HG03045 (cell line): ENCODE data around the gene SARS2.
"Not testable (repeated sequence)": the region's sequence is repeated elsewhere in the genome, so short reads cannot be mapped to it uniquely, and the experiment has no call there.

Experiments
- ATAC-seq: cut with Tn5 transposase; IDR thresholded peaks from one replicate; pipeline ENCODE4 v1.9.1; 2021; ENCODE audit warnings: mild to moderate bottlenecking, moderate library complexity; ENCODE audit not compliant: unreplicated experiment

SARS2 gene, protein sequence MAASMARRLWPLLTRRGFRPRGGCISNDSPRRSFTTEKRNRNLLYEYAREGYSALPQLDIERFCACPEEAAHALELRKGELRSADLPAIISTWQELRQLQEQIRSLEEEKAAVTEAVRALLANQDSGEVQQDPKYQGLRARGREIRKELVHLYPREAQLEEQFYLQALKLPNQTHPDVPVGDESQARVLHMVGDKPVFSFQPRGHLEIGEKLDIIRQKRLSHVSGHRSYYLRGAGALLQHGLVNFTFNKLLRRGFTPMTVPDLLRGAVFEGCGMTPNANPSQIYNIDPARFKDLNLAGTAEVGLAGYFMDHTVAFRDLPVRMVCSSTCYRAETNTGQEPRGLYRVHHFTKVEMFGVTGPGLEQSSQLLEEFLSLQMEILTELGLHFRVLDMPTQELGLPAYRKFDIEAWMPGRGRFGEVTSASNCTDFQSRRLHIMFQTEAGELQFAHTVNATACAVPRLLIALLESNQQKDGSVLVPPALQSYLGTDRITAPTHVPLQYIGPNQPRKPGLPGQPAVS

DNA sequence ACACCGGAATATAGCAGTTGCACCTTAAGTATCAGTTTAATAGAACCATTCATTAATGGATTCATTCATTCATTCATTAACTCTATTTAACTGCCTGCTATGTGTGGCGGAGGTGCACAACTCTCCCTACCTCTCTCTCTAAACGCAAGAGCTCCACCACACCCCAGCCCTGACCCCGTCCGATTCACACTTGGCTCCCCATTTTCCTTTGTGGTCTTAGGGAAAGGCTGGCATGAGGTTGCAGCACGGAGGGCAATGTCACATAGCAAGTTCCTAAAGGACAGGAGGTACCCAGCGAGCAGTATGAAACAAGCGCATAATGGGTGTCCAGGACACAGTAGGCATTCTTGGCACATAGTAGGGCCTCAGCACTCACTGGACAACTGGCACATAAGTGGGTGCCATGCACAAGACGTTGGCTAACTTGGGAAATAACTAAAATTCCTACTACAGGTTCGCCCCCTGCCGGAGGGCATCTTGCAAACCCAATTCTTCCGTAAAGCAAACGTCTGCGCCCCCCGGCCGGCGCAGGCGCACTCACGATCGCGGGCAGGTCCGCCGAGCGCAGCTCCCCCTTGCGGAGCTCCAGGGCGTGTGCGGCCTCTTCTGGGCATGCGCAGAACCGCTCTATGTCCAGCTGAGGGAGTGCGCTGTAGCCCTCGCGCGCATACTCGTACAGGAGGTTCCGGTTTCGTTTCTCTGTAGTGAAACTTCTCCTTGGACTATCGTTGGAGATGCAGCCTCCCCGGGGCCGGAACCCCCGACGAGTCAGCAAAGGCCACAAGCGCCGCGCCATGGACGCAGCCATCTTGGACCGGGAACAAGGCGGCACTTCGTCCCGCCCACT, at the start of gene SARS2:
Gene SARS2, minus strand, starts transcription at position 835 of the 847 bp plus-strand sequence. Its CDS starts 27 bp downstream, at position 808.
- ATAC-seq, result peak; percentile 67

- ATAC-seq, result no peak
Observed at GRCh38 chr19:38979812-38980211, 49.2 kb upstream of the SARS2 start.

- no peak for ATAC-seq
Observed at GRCh38 chr19:38978326-38978689, 47.7 kb upstream of the SARS2 start.

- no peak for ATAC-seq
Observed at GRCh38 chr19:38977445-38978325, 47.1 kb upstream of the SARS2 start.

GRCh38 chr19:38975861-38976271, 45.3 kb upstream of the SARS2 start:
- ATAC-seq, result no peak

- ATAC-seq, result no peak
Observed at GRCh38 chr19:38975214-38975860, 44.8 kb upstream of the SARS2 start, which contains the start of gene FBXO17. TSS of gene FBXO17 (minus strand) at chr19:38975742. CDS start at chr19:38950319, 25,423 bp downstream.

- no peak for ATAC-seq
Observed at GRCh38 chr19:38974624-38975213, 44.2 kb upstream of the SARS2 start.

GRCh38 chr19:38971672-38972071, 41.1 kb upstream of the SARS2 start:
- no peak for ATAC-seq

DNA sequence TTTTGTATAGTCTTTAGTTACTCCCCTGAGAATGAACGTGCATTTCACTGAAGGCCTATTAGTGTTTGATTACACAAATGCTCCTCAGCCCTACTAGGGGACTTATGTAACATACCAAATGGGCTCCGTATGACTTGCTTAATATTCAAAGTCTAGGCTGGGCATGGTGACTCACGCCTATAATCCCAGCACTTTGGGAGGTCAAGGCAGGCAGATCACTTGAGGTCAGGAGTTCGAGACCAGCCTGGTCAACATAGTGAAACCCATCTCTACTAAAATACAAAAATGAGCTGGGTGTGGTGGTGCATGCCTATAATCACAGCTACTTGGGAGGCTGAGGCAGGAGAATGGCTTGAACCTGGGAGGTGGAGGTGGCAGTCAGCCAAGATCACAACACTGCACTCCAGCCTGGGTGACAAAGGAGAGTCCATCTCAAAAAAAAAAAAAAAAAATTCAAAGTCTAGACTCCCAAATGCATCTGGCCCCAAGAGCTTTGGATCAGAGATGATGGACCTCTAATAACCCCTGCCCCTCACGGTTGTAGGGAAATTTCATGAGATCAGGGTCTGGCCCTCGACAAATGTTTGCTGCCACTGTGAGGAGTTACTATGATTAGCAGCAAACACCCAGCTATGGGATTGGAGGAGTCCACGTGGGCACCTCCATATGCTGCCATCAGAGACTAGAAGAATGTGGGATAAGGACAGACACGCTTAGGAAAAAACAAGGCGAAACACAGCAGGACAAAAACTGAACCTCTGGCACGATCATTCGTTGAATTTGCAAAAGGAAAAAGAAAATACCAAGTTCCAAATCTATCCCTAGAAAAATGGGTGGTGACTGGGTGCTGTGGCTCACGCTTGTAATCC, 40.3 kb upstream of the SARS2 start:
- no peak for ATAC-seq

GRCh38 chr19:38966149-38966548, 35.6 kb upstream of the SARS2 start:
- ATAC-seq, result not testable (repeated sequence)

DNA sequence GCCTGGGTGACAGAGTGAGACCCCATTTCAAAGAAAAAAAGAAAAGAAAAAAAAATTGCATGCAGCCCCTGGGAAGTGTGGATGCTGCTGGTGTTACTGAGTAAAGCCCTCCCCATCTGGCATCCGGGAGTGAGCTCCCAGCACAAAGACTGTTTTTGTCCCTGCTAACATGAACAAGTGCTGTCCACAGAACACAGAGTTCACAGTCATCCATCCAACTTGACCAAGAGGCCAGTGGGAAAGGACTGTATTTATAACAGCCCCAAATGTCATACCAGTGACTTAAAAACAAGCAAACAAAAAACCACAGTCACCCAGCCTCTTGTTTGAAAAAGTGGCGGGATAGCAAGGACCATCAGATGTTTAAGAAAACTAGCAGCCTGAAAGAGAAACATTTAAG, 34.2 kb upstream of the SARS2 start:
- no peak for ATAC-seq

DNA sequence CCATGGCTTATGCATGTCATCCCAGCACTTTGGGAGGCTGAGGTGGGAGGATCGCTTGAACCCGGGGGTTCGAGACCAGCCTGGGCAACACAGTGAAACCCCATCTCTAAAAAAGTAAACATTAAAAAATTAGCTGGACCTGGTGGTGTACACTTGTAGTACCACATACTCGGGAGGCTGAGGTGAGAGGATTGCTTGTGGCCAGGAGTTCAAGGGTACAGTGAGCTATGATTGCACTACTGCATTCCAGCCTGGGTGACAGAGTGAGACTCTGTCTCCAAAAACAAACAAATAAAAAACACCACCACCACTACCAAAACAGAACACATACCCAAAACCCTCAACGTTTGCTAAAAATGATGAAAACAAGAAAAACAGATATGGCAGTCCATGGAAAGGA, 29.1 kb upstream of the SARS2 start:
- no peak for ATAC-seq

- ATAC-seq, result no peak
Observed at GRCh38 chr19:38958301-38958700, 27.7 kb upstream of the SARS2 start.

DNA sequence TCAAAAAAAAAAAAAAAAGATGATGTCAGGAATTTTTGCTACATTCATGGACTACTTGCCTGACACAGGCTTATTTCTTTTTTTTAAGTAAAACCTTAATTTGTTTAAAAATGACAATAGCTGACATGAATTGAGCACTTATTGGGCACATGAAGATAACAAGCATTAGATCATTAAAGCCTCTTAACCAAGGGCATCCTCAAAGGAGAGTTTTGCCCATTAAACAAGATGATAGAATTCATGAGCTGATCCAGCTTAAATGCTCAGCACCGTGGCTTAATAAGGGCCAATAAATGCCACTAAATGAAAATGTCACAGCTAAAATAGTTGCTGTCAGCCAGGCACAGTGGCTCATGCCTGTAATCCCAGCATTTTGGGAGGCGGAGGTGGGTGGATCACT, 25.7 kb upstream of the SARS2 start:
- ATAC-seq, result no peak

DNA sequence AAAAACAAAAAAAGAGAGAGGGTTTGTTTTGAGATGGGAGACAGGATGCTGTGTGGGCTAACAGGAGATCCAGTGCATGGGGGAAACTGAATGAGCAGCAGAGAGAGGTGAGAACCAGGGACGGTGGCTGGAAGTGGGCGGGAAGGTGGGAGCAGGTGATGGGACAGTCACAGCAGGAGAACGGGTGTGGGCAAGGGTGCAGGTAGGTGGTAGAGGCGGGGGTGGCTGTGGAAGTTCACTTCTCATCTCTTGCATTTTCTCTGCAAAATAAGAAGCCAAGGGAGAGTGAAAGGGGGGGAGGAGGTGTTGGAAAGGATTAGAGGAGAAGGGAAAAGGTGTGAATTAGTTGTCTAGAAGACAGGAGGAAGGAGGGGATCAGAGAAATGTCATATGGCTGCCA, 23.1 kb upstream of the SARS2 start:
- ATAC-seq, result no peak

GRCh38 chr19:38952395-38953165, 22.0 kb upstream of the SARS2 start:
- no peak for ATAC-seq

DNA sequence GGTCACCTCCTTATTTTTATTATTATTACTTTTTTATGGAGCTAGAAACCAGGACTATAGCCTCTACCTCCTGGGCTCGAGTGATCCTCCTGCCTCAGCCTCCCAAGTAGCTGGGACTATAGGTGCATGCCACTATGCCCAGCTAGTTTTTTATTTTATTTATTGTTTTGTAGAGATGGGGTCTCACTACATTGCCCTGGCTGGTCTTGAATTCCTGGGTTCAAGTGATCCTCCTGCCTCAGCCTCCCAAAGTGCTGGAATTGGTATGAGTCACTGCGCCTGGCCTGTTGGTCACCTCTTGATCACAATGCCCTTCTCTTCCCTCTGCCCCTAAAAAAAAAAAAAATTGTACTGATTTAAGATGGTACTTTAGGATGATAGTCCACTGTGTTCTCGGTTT, 20.6 kb upstream of the SARS2 start:
- ATAC-seq, result no peak
